Keratinocyte (primary cell): ENCODE data around the gene CELF2. TPM values are rescaled to one million over a fixed set of nuclear protein-coding genes. Genes with fewer than 3 reads are reported as not detected.

Experiments used
- DNase-seq: peaks from one replicate; pipeline ENCODE4 v3.0.0-alpha.2; 2011; ENCODE audit warnings: low read depth, missing footprints, low spot score
- FAIRE-seq: peaks from 2 replicates; lab custom pipeline; 2011; peaks lifted over from hg19 to GRCh38; lab: Jason Lieb, UNC
- H2AFZ ChIP-seq: 2 replicates; pipeline ENCODE4 v1.6.0; 2012; ENCODE audit warnings: low read length, control low read depth, inconsistent platforms; ENCODE audit not compliant: control insufficient read depth
- H3K27ac ChIP-seq: 2 replicates; pipeline ENCODE4 v1.5.1; 2011; ENCODE audit warnings: low read length; ENCODE audit not compliant: control insufficient read depth, insufficient read depth
- H3K27me3 ChIP-seq: 3 replicates; pipeline ENCODE4 v1.6.0; 2011; ENCODE audit warnings: low read length; ENCODE audit not compliant: control insufficient read depth, insufficient read depth; ENCODE audit errors: extremely low read depth
- H3K36me3 ChIP-seq, 2 experiments: 2 replicates in 1 of 2; 3 replicates in 1 of 2; pipeline ENCODE4 v1.5.1; 2011; ENCODE audit warnings: low read length in 2 of 2, mild to moderate bottlenecking in 1 of 2; ENCODE audit not compliant: control insufficient read depth in 2 of 2, insufficient read depth in 2 of 2; ENCODE audit errors: extremely low read depth in 1 of 2
- H3K4me1 ChIP-seq: 3 replicates; pipeline ENCODE4 v1.5.1; 2011; ENCODE audit warnings: low read length; ENCODE audit not compliant: control insufficient read depth, insufficient read depth; ENCODE audit errors: extremely low read depth
- H3K4me2 ChIP-seq: 3 replicates; pipeline ENCODE4 v1.6.0; 2011; ENCODE audit warnings: low read depth, low read length; ENCODE audit not compliant: control insufficient read depth, insufficient read depth; ENCODE audit errors: extremely low read depth
- H3K4me3 ChIP-seq, 3 experiments: fragments of 200-600 bp in 1 of 3; sonication (generic) in 1 of 3; 2 replicates in 2 of 3; 3 replicates in 1 of 3; pipeline ENCODE4 v1.5.1; 2011 to 2016; ENCODE audit warnings: low read length in 3 of 3, mild to moderate bottlenecking in 3 of 3, control low read depth in 2 of 3, inconsistent platforms in 1 of 3, low read depth in 1 of 3, mixed read lengths in 1 of 3, mixed run types in 1 of 3, moderate library complexity in 1 of 3; ENCODE audit not compliant: control insufficient read depth in 2 of 3, insufficient read depth in 2 of 3; ENCODE audit errors: extremely low read depth in 1 of 3
- H3K79me2 ChIP-seq: 2 replicates; pipeline ENCODE4 v1.6.0; 2012; ENCODE audit warnings: low read length; ENCODE audit not compliant: control insufficient read depth, insufficient read depth
- H3K9ac ChIP-seq: 3 replicates; pipeline ENCODE4 v1.6.0; 2011; ENCODE audit warnings: low read length; ENCODE audit not compliant: control insufficient read depth, insufficient read depth; ENCODE audit errors: extremely low read depth
- H3K9me1 ChIP-seq: 3 replicates; pipeline ENCODE4 v1.6.0; 2011; ENCODE audit warnings: low read length; ENCODE audit not compliant: control insufficient read depth, insufficient read depth; ENCODE audit errors: extremely low read depth
- H3K9me3 ChIP-seq: 2 replicates; pipeline ENCODE4 v1.5.1; 2012; ENCODE audit warnings: low read depth, low read length; ENCODE audit not compliant: control insufficient read depth
- H4K20me1 ChIP-seq: 3 replicates; pipeline ENCODE4 v1.6.0; 2011; ENCODE audit warnings: low read length; ENCODE audit not compliant: control insufficient read depth, insufficient read depth; ENCODE audit errors: extremely low read depth
- CTCF ChIP-seq, 3 experiments: IDR thresholded peaks in 1 of 3; conservative IDR thresholded peaks in 1 of 3; optimal IDR thresholded peaks in 1 of 3; 2 replicates in 2 of 3; 3 replicates in 1 of 3; pipeline versions ENCODE3 to v1.5.1; 2011; ENCODE audit warnings: low read length in 3 of 3, mild to moderate bottlenecking in 3 of 3, moderate library complexity in 2 of 3, control low read depth in 1 of 3, inconsistent platforms in 1 of 3; ENCODE audit not compliant: insufficient read depth in 2 of 3; ENCODE audit errors: extremely low read depth in 1 of 3
- EZH2 ChIP-seq: IDR thresholded peaks from one replicate; pipeline ENCODE4 v1.6.1; 2012; ENCODE audit warnings: inconsistent platforms, mild to moderate bottlenecking, low read length, moderate library complexity
- dilution Hi-C: fragments of 300-500 bp; cut with MboI; formaldehyde crosslinking; loops from one replicate; pipeline ENCODE4 v1.7.0; 2020; ENCODE audit warnings: low sequenced_read_pairs; ENCODE audit not compliant: extremely low pct_ligation_motif_present
- polyA plus RNA-seq, 5 experiments: library from polyadenylated mRNA; depleted of rRNA in 3 of 5; stranded (reverse) in 3 of 5; stranded (forward) in 1 of 5; unstranded in 1 of 5; fragments of >200 nt; gene quantifications; 1 replicate in 1 of 5; 2 replicates in 3 of 5; 3 replicates in 1 of 5; pipeline versions ENCODE4 v1.2.1 to v1.2.3, GENCODE V29; 2011 to 2012; ENCODE audit warnings: missing spikeins in 2 of 5, low read depth in 1 of 5, low replicate concordance in 1 of 5

Gene CELF2
- polyA plus RNA-seq, 1 donor (not counting 4 experiments of a cell fraction or from before 2014, with no cell fraction given), result 9.8 TPM

GRCh38 chr10:11193001-11193551 is 175.4 kb downstream of the CELF2 start:
- no peak overlapping the region for H3K9ac ChIP-seq
- no peaks in the 10 kb centered on the region for H3K9me3 ChIP-seq
- H4K20me1 ChIP-seq, result no peaks in the 10 kb centered on the region
- dilution Hi-C loops, result no loop called here
- no peak overlapping the region for H2AFZ ChIP-seq
- FAIRE-seq (no peak), DNase-seq (no peak)
- no peaks in the 10 kb centered on the region for H3K79me2 ChIP-seq
- TF ChIP-seq EZH2 (no peak), CTCF (optimal IDR thresholded peaks at IDR 0.05 in 1 of 3, IDR thresholded peaks at IDR 0.05 in 1 of 3, conservative IDR thresholded peaks at IDR 0.05 in 1 of 3; ENCODE audit: extremely low read depth in 1 of 3, insufficient read depth in 2 of 3, low read length in 3 of 3) (no peak)
- no peaks in the 10 kb centered on the region for H3K4me1 ChIP-seq
- H3K4me2 ChIP-seq, result no peak overlapping the region
- H3K27ac ChIP-seq, result no peak overlapping the region
- no peak overlapping the region for H3K4me3 ChIP-seq
- no peaks in the 10 kb centered on the region for H3K36me3 ChIP-seq
- no peaks in the 10 kb centered on the region for H3K9me1 ChIP-seq
- H3K27me3 ChIP-seq, result no peaks in the 10 kb centered on the region

GRCh38 chr10:11194859-11195586 is 177.4 kb downstream of the CELF2 start:
- Histone ChIP-seq H3K27me3 (no peaks in the 10 kb centered on the region), H3K79me2 (no peaks in the 10 kb centered on the region), H3K9me3 (no peaks in the 10 kb centered on the region), H3K9ac (no peak overlapping the region), H3K4me3 (no peak overlapping the region), H3K4me2 (no peak overlapping the region), H3K36me3 (no peaks in the 10 kb centered on the region), H3K27ac (no peak overlapping the region), H3K9me1 (no peaks in the 10 kb centered on the region), H3K4me1 (no peaks in the 10 kb centered on the region), H4K20me1 (no peaks in the 10 kb centered on the region), H2AFZ (no peak overlapping the region)
- DNase-seq, result no peak
- no peak for FAIRE-seq
- TF ChIP-seq EZH2, result no peak
- no peak for TF ChIP-seq CTCF (optimal IDR thresholded peaks at IDR 0.05 in 1 of 3, IDR thresholded peaks at IDR 0.05 in 1 of 3, conservative IDR thresholded peaks at IDR 0.05 in 1 of 3; ENCODE audit: extremely low read depth in 1 of 3, insufficient read depth in 2 of 3, low read length in 3 of 3)
- dilution Hi-C loops, result no loop called here
